Naive B cell (primary cell): ENCODE data around the gene CHRNA10. TPM values are rescaled to one million over a fixed set of nuclear protein-coding genes. Genes with fewer than 3 reads are reported as not detected.

Experiments
- ATAC-seq, 2 donors: fragments of 150-1000 bp; cut with Tn5 transposase; 2 replicates each; pipeline ENCODE4 v1.10.0; 2021; ENCODE audit warnings: low read depth in 2 of 2, mild to moderate bottlenecking in 2 of 2, moderate library complexity in 2 of 2
- DNase-seq: peaks from one replicate; pipeline ENCODE4 v3.0.0; 2022
- H3K27ac Mint-ChIP-seq, 6 donors: one replicate each; pipeline ENCODE4 v1.8.0; 2020 to 2022; ENCODE audit warnings: mild to moderate bottlenecking in 6 of 6, mixed read lengths in 6 of 6, moderate library complexity in 5 of 6, inconsistent platforms in 2 of 6
- H3K27me3 Mint-ChIP-seq, 3 donors: one replicate each; pipeline ENCODE4 v1.8.0; 2021 to 2022; ENCODE audit warnings: mixed read lengths in 3 of 3, mild to moderate bottlenecking in 1 of 3
- H3K36me3 Mint-ChIP-seq, 2 donors: one replicate each; pipeline ENCODE4 v1.8.0; 2020 to 2022; ENCODE audit warnings: mixed read lengths in 2 of 2, inconsistent platforms in 1 of 2, mild to moderate bottlenecking in 1 of 2
- H3K4me1 Mint-ChIP-seq, 3 donors: one replicate each; pipeline ENCODE4 v1.8.0; 2020 to 2022; ENCODE audit warnings: mixed read lengths in 3 of 3, inconsistent platforms in 1 of 3, mild to moderate bottlenecking in 1 of 3, moderate library complexity in 1 of 3
- H3K4me3 Mint-ChIP-seq, 8 donors: one replicate each; pipeline ENCODE4 v1.8.0; 2020 to 2022; ENCODE audit warnings: mild to moderate bottlenecking in 8 of 8, mixed read lengths in 8 of 8, moderate library complexity in 8 of 8, inconsistent platforms in 2 of 8
- H3K9me3 Mint-ChIP-seq, 7 donors: one replicate each; pipeline ENCODE4 v1.8.0; 2020 to 2022; ENCODE audit warnings: mixed read lengths in 7 of 7, mild to moderate bottlenecking in 5 of 7, inconsistent platforms in 2 of 7, moderate library complexity in 1 of 7
- polyA plus RNA-seq, 6 donors: library from polyadenylated mRNA; unstranded; fragments of 300-500 nt; fragmentation: Illumina TruSeq; gene quantifications; one replicate each; pipeline ENCODE4 v1.2.3, GENCODE V29; 2021; ENCODE audit warnings: low read depth in 6 of 6

CHRNA10 gene
- under 1 TPM in 3 of 6 donors, not detected in 3; 0.15 to 0.64 (median 0.27) TPM for polyA plus RNA-seq

- Mint-ChIP-seq H3K27ac (peak within 1 kb of the TSS in 3 of 6 donors; percentile 10 to 94 (median 93)), H3K4me3 (no peak within 1 kb of the TSS), H3K36me3 (peaks cover 38 to 66% of the 10 kb centered on the region in 2 donors), H3K27me3 (no peaks in the 10 kb centered on the region), H3K9me3 (no peaks in the 10 kb centered on the region), H3K4me1 (no peaks in the 10 kb centered on the region)
- no peak for ATAC-seq
- no peak for DNase-seq
Observed at GRCh38 chr11:3671334-3672254, at the start of gene CHRNA10. Gene CHRNA10 (minus strand): TSS chr11:3671384. CDS start chr11:3671312, 72 bp downstream.

GRCh38 chr11:3712274-3712673 is 41.1 kb upstream of the CHRNA10 start:
- Mint-ChIP-seq H3K27ac (no peak overlapping the region), H3K4me3 (no peak overlapping the region), H3K9me3 (no peaks in the 10 kb centered on the region), H3K36me3 (peaks cover 12 to 33% of the 10 kb centered on the region in 2 donors), H3K4me1 (no peaks in the 10 kb centered on the region), H3K27me3 (no peaks in the 10 kb centered on the region)
- DNase-seq: no peak
- no peak for ATAC-seq

- Mint-ChIP-seq H3K27me3 (no peaks in the 10 kb centered on the region), H3K4me1 (no peaks in the 10 kb centered on the region), H3K9me3 (no peaks in the 10 kb centered on the region), H3K36me3 (peaks cover 12 to 38% of the 10 kb centered on the region in 2 donors), H3K27ac (no peak overlapping the region), H3K4me3 (no peak overlapping the region)
- DNase-seq (no peak), ATAC-seq (no peak)
Observed at GRCh38 chr11:3710485-3711259, 39.5 kb upstream of the CHRNA10 start.

- DNase-seq (no peak), ATAC-seq (no peak)
- peaks cover 12 to 41% of the 10 kb centered on the region in 2 donors for H3K36me3 Mint-ChIP-seq
- H3K27ac Mint-ChIP-seq: no peak overlapping the region
- no peaks in the 10 kb centered on the region for H3K4me1 Mint-ChIP-seq
- H3K9me3 Mint-ChIP-seq: no peaks in the 10 kb centered on the region
- H3K4me3 Mint-ChIP-seq: no peak overlapping the region
- H3K27me3 Mint-ChIP-seq: no peaks in the 10 kb centered on the region
Observed at GRCh38 chr11:3709977-3710376, 38.8 kb upstream of the CHRNA10 start.

GRCh38 chr11:3707176-3707575 is 36.0 kb upstream of the CHRNA10 start:
- H3K36me3 Mint-ChIP-seq: peaks cover 8 to 33% of the 10 kb centered on the region in 2 donors
- H3K9me3 Mint-ChIP-seq: no peaks in the 10 kb centered on the region
- no peaks in the 10 kb centered on the region for H3K27me3 Mint-ChIP-seq
- no peaks in the 10 kb centered on the region for H3K4me1 Mint-ChIP-seq
- DNase-seq (no peak), ATAC-seq (no peak)
- H3K4me3 Mint-ChIP-seq: no peak overlapping the region
- H3K27ac Mint-ChIP-seq: peak overlapping the region in 1 of 6 donors; percentile 12

GRCh38 chr11:3703383-3703782 is 32.2 kb upstream of the CHRNA10 start:
- H3K27me3 Mint-ChIP-seq: no peaks in the 10 kb centered on the region
- peak overlapping the region in 2 of 6 donors; percentile 50 to 63 for H3K27ac Mint-ChIP-seq
- DNase-seq (no peak), ATAC-seq (no peak)
- H3K9me3 Mint-ChIP-seq: no peaks in the 10 kb centered on the region
- H3K4me3 Mint-ChIP-seq: no peak overlapping the region
- no peaks in the 10 kb centered on the region for H3K4me1 Mint-ChIP-seq
- H3K36me3 Mint-ChIP-seq: peaks cover 23 to 34% of the 10 kb centered on the region in 2 donors

- DNase-seq (no peak), ATAC-seq (no peak)
- Mint-ChIP-seq H3K27me3 (no peaks in the 10 kb centered on the region), H3K4me3 (no peak overlapping the region), H3K9me3 (no peaks in the 10 kb centered on the region), H3K4me1 (no peaks in the 10 kb centered on the region), H3K27ac (peak overlapping the region in 1 of 6 donors; percentile 25), H3K36me3 (peaks cover 21 to 23% of the 10 kb centered on the region in 2 donors)
Observed at GRCh38 chr11:3700910-3701309, 29.7 kb upstream of the CHRNA10 start.

GRCh38 chr11:3700410-3700809 is 29.2 kb upstream of the CHRNA10 start:
- no peak for DNase-seq
- H3K36me3 Mint-ChIP-seq: peaks cover 19 to 23% of the 10 kb centered on the region in 2 donors
- H3K27ac Mint-ChIP-seq: no peak overlapping the region

GRCh38 chr11:3686751-3687150 is 15.6 kb upstream of the CHRNA10 start:
- no peaks in the 10 kb centered on the region for H3K9me3 Mint-ChIP-seq
- no peak for DNase-seq
- H3K27me3 Mint-ChIP-seq: no peaks in the 10 kb centered on the region
- peak overlapping the region in 1 of 6 donors; percentile 47 for H3K27ac Mint-ChIP-seq
- H3K4me1 Mint-ChIP-seq: no peaks in the 10 kb centered on the region
- no peak overlapping the region for H3K4me3 Mint-ChIP-seq
- ATAC-seq: no peak
- H3K36me3 Mint-ChIP-seq: peaks cover 23 to 38% of the 10 kb centered on the region in 2 donors

More at GRCh38 chr11:3700410-3700809, 29.2 kb upstream of the CHRNA10 start:
- no peaks in the 10 kb centered on the region for H3K4me1 Mint-ChIP-seq
- no peaks in the 10 kb centered on the region for H3K27me3 Mint-ChIP-seq
- no peaks in the 10 kb centered on the region for H3K9me3 Mint-ChIP-seq
- no peak overlapping the region for H3K4me3 Mint-ChIP-seq
- ATAC-seq: no peak

- ATAC-seq (no peak), DNase-seq (no peak)
- Mint-ChIP-seq H3K4me3 (peak overlapping the region in 1 of 8 donors; percentile 35), H3K9me3 (no peaks in the 10 kb centered on the region), H3K4me1 (no peaks in the 10 kb centered on the region), H3K27me3 (no peaks in the 10 kb centered on the region), H3K36me3 (peaks cover 23 to 38% of the 10 kb centered on the region in 2 donors), H3K27ac (peak overlapping the region in 1 of 6 donors; percentile 22)
Observed at GRCh38 chr11:3685923-3686322, 14.7 kb upstream of the CHRNA10 start.

- Mint-ChIP-seq H3K9me3 (no peaks in the 10 kb centered on the region), H3K4me1 (no peaks in the 10 kb centered on the region), H3K36me3 (peaks cover 24 to 38% of the 10 kb centered on the region in 2 donors), H3K4me3 (no peak overlapping the region), H3K27ac (no peak overlapping the region), H3K27me3 (no peaks in the 10 kb centered on the region)
- DNase-seq (no peak), ATAC-seq (no peak)
Observed at GRCh38 chr11:3684819-3685172, 13.6 kb upstream of the CHRNA10 start.

- Mint-ChIP-seq H3K27ac (no peak overlapping the region), H3K4me1 (no peaks in the 10 kb centered on the region), H3K36me3 (peaks cover 30 to 42% of the 10 kb centered on the region in 2 donors), H3K4me3 (no peak overlapping the region), H3K27me3 (no peaks in the 10 kb centered on the region), H3K9me3 (no peaks in the 10 kb centered on the region)
- no peak for ATAC-seq
- no peak for DNase-seq
Observed at GRCh38 chr11:3684129-3684818, 13.1 kb upstream of the CHRNA10 start.

GRCh38 chr11:3683039-3683438 is 11.9 kb upstream of the CHRNA10 start:
- ATAC-seq (no peak), DNase-seq (no peak)
- H3K9me3 Mint-ChIP-seq: no peaks in the 10 kb centered on the region
- no peak overlapping the region for H3K27ac Mint-ChIP-seq
- H3K4me3 Mint-ChIP-seq: no peak overlapping the region
- H3K36me3 Mint-ChIP-seq: peaks cover 42 to 53% of the 10 kb centered on the region in 2 donors
- H3K4me1 Mint-ChIP-seq: no peaks in the 10 kb centered on the region
- H3K27me3 Mint-ChIP-seq: no peaks in the 10 kb centered on the region
